Heart left ventricle (tissue), 16 donors: Measurements from ENCODE around the gene KLHL35. TPM values are rescaled to one million over a fixed set of nuclear protein-coding genes. Genes with fewer than 3 reads are reported as not detected.

Source experiments
- ATAC-seq, 4 donors: fragments of 200-7000 bp; cut with Tn5 transposase; one replicate each; pipeline ENCODE4 v1.9.1; 2020 to 2022; ENCODE audit warnings: moderate library complexity in 4 of 4, mild to moderate bottlenecking in 3 of 4, moderate number of reproducible peaks in 1 of 4
- DNase-seq, 5 donors: peaks; one replicate each; pipeline ENCODE4 v3.0.0-alpha.2; 2020
- H3K27ac ChIP-seq, 12 donors: fragments of 200-600 bp; sonication (generic) in 4 of 12; one replicate each; pipeline versions ENCODE4 v1.5.0 to v1.8.0; 2016 to 2022; ENCODE audit warnings: mild to moderate bottlenecking in 2 of 12
- H3K27me3 ChIP-seq, 9 donors: fragments of 200-600 bp; sonication (generic) in 2 of 9; one replicate each; pipeline versions ENCODE4 v1.5.1 to v1.8.0; 2016 to 2022; ENCODE audit warnings: mild to moderate bottlenecking in 3 of 9
- H3K36me3 ChIP-seq, 9 donors: fragments of 200-600 bp; sonication (generic) in 2 of 9; one replicate each; pipeline versions ENCODE4 v1.5.0 to v1.8.0; 2018 to 2022; ENCODE audit warnings: mild to moderate bottlenecking in 2 of 9
- H3K4me1 ChIP-seq, 12 donors: fragments of 200-600 bp; sonication (generic) in 4 of 12; one replicate each; pipeline versions ENCODE4 v1.5.0 to v1.8.0; 2016 to 2022; ENCODE audit warnings: mild to moderate bottlenecking in 3 of 12
- H3K4me3 ChIP-seq, 12 donors: fragments of 200-600 bp; sonication (generic) in 4 of 12; one replicate each; pipeline versions ENCODE4 v1.5.0 to v1.8.0; 2017 to 2022; ENCODE audit warnings: mild to moderate bottlenecking in 9 of 12, moderate library complexity in 4 of 12
- H3K9me3 ChIP-seq, 12 donors: fragments of 200-600 bp; sonication (generic) in 4 of 12; one replicate each; pipeline versions ENCODE4 v1.5.0 to v1.8.0; 2016 to 2022; ENCODE audit warnings: mild to moderate bottlenecking in 1 of 12
- POLR2A ChIP-seq, 2 donors: fragments of 450-650 bp; IDR thresholded peaks; one replicate each; pipeline ENCODE4 v1.6.1; 2017; ENCODE audit warnings: antibody characterized with exemption in 2 of 2, mild to moderate bottlenecking in 2 of 2, moderate library complexity in 2 of 2
- WGBS, 4 donors: extraction: QIAGEN DNeasy Blood & Tissue Kit in 2 of 4; methylation state at CpG; one replicate each; pipeline versions ENCODE4 v1.1.5 to v1.1.7; 2013 to 2018; 5-methylcytosine and 5-hydroxymethylcytosine counted together
- intact Hi-C, 10 donors: fragments of 100-400 bp; cut with DNase I; formaldehyde crosslinking; loops; one replicate each; pipeline versions ENCODE4 v1.11.1 to v1.14.2; 2022
- polyA plus RNA-seq, 2 donors: library from polyadenylated mRNA; stranded (reverse); fragments of 200-250 nt; gene quantifications; one replicate each; pipeline ENCODE4 v1.2.3, GENCODE V29; 2013
- total RNA-seq, 9 donors: library from RNA; depleted of rRNA in 2 of 9; stranded (reverse); fragments of >200 nt in 2 of 9; fragmentation: NEBNext Ultra II Directional in 3 of 9; extraction: Animal tissue kit (Norgen Biotek cat#: 25700) in 3 of 9; gene quantifications; one replicate each; pipeline versions ENCODE4 v1.1.0 to v1.2.4, GENCODE V29; 2016 to 2023
- TF ChIP-seq, protein P1 (sequence below), 12 donors: fragments of 200-600 bp; sonication (generic) in 4 of 12; IDR thresholded peaks; one replicate each; pipeline versions ENCODE4 v1.5.0 to v1.8.0; 2018 to 2022; ENCODE audit warnings: antibody characterized with exemption in 12 of 12, mild to moderate bottlenecking in 5 of 12
- donor health status: ischemic (EF 13 %, LVEDD 7.1; RV severe dilation, severe dysfunction).
- donor health status: healthy with polysubstance abuse.
- donor health status: DM: no; HTN: yes; CAD: no.
- donor health status: DM: no; HTN: no; CAD: no.
- donor health status: ischemic (EF 25% LVEDD 6.9; RV normal size, moderate dysfunction).
- donor health status: ischemic (EF 25% LVEDD 5.7; RV mildly dilated, moderate dysfunction).
- donor health status: healthy.
- donor health status: DM: yes; HTN: yes; CAD: no.
- donor health status: ischemic (EF 35%, LVEDD 5.7; RV mildly dilated, moderate dysfunction).
- donor health status: nonischemic (EF 11% LVEDD 7.7; RV severe dilation, severe dysfunction).
- donor health status: DM: yes; HTN: yes; CAD: no.
- donor health status: PGD.
- donor health status: ischemic (EF 29% LVEDD 5.4; RV normal size, mild dysfunction).
- donor health status: nonischemic (EF 23%, LVEDD 6.1; RV moderate dilation, normal function).

The KLHL35 gene
- total and polyA plus RNA-seq, 11 donors = 0.11 to 1.1 (median 0.45) TPM; not detected in 1

DNA sequence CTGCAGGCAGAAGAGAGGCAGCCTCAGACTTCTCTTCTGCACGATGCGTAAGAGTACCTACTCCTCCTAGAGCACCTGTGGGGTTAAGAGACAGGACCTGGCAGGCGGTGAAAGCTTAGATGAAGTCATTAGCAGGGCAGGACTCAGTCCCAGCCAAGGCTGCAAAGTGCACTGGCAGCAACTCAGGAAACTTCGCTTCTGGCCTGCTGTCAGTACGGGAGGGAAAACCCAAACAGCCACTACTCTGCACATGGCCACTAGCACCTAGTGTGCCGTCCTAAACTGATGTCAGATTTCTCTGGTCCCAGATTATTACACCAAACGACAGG, 8.8 kb upstream of the KLHL35 start:
- 40 to 75% (median 51%) methylated on average over 7 of the region's 7 CpGs for WGBS, 4 donors
- no peak overlapping the region for H3K4me3 ChIP-seq
- peaks cover 0 to 2% (median 0%) of the 10 kb centered on the region in 9 donors for H3K36me3 ChIP-seq
- intact Hi-C loops = loop anchor here in 3 of 10 donors (10.0 kb wide), 1 partner anchor 47 kb away; the partner anchor contains the start of gene RPS3 (in 3 of the 3)
- H3K27ac ChIP-seq = no peak overlapping the region
- no peaks in the 10 kb centered on the region for H3K27me3 ChIP-seq
- DNase-seq = peak in 3 of 5 donors; percentile 47 to 65 (median 57)
- ATAC-seq = peak; percentile 30 to 82 (median 62)
- TF ChIP-seq POLR2A (IDR thresholded peaks at IDR 0.05) = no peak
- TF ChIP-seq, protein P1, sequence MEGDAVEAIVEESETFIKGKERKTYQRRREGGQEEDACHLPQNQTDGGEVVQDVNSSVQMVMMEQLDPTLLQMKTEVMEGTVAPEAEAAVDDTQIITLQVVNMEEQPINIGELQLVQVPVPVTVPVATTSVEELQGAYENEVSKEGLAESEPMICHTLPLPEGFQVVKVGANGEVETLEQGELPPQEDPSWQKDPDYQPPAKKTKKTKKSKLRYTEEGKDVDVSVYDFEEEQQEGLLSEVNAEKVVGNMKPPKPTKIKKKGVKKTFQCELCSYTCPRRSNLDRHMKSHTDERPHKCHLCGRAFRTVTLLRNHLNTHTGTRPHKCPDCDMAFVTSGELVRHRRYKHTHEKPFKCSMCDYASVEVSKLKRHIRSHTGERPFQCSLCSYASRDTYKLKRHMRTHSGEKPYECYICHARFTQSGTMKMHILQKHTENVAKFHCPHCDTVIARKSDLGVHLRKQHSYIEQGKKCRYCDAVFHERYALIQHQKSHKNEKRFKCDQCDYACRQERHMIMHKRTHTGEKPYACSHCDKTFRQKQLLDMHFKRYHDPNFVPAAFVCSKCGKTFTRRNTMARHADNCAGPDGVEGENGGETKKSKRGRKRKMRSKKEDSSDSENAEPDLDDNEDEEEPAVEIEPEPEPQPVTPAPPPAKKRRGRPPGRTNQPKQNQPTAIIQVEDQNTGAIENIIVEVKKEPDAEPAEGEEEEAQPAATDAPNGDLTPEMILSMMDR (IDR thresholded peaks at IDR 0.05) = no peak
- no peaks in the 10 kb centered on the region for H3K9me3 ChIP-seq
- H3K4me1 ChIP-seq = peaks cover 0 to 7% (median 0%) of the 10 kb centered on the region in 12 donors

GRCh38 chr11:75440960-75441803, 8.2 kb upstream of the KLHL35 start:
- no peaks in the 10 kb centered on the region for H3K9me3 ChIP-seq
- intact Hi-C loops = loop anchor here in 3 of 10 donors (10.0 kb wide), 1 partner anchor 46 kb away; the partner anchor contains the start of gene RPS3 (in 3 of the 3)
- peaks cover 0 to 7% (median 0%) of the 10 kb centered on the region in 12 donors for H3K4me1 ChIP-seq
- TF ChIP-seq POLR2A (IDR thresholded peaks at IDR 0.05) = no peak
- TF ChIP-seq, protein P1 (IDR thresholded peaks at IDR 0.05) = no peak
- ATAC-seq = peak in 1 of 4 donors; percentile 4
- H3K36me3 ChIP-seq = peaks cover 0 to 2% (median 0%) of the 10 kb centered on the region in 9 donors
- DNase-seq = peak in 2 of 5 donors; percentile 6 to 21
- 83 to 92% (median 90%) methylated on average over 19 to 27 of the region's 27 CpGs for WGBS, 4 donors
- no peak overlapping the region for H3K4me3 ChIP-seq
- H3K27ac ChIP-seq = no peak overlapping the region
- no peaks in the 10 kb centered on the region for H3K27me3 ChIP-seq

GRCh38 chr11:75439495-75440120, 6.6 kb upstream of the KLHL35 start:
- intact Hi-C loops = loop anchor here in 3 of 10 donors (10.0 kb wide), 1 partner anchor 45 kb away; the partner anchor contains the start of gene RPS3 (in 3 of the 3)
- ATAC-seq (no peak), DNase-seq (peak in 2 of 5 donors; percentile 17 to 23)
- Histone ChIP-seq H3K27ac (no peak overlapping the region), H3K4me1 (peaks cover 0 to 7% (median 0%) of the 10 kb centered on the region in 12 donors), H3K27me3 (no peaks in the 10 kb centered on the region), H3K36me3 (peaks cover 0 to 2% (median 0%) of the 10 kb centered on the region in 9 donors), H3K9me3 (no peaks in the 10 kb centered on the region), H3K4me3 (no peak overlapping the region)
- no peak for TF ChIP-seq POLR2A (IDR thresholded peaks at IDR 0.05)
- TF ChIP-seq, protein P1 (IDR thresholded peaks at IDR 0.05) = no peak
- WGBS, 4 donors = 85 to 91% (median 86%) methylated on average over 13 of the region's 13 CpGs

DNA sequence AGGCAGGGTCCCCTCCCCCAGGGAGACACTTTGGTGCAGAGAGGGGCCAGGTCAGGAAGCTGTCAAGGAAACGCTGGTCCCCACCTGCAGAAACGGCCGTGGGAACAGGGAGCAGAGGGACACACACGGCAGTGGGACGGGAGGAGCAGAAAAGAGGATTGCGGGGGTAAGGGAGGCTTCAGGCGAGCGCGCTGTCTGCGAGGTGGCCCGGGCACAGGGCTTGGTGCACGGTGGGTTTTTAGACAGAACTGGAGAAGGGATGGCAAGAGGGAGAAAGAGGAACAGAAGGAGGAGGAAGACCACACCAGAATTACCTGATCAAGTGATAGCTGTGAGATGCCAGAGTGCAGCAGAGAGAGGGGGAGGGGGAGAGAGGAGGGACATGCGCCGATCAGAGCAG, 6.0 kb upstream of the KLHL35 start:
- WGBS, 4 donors = 74 to 80% (median 77%) methylated on average over 14 of the region's 14 CpGs
- Histone ChIP-seq H3K27ac (no peak overlapping the region), H3K27me3 (no peaks in the 10 kb centered on the region), H3K4me3 (no peak overlapping the region), H3K4me1 (peaks cover 0 to 7% (median 0%) of the 10 kb centered on the region in 12 donors), H3K9me3 (no peaks in the 10 kb centered on the region), H3K36me3 (peaks cover 0 to 2% (median 0%) of the 10 kb centered on the region in 9 donors)
- ATAC-seq (no peak), DNase-seq (peak in 2 of 5 donors; percentile 7 to 21)
- TF ChIP-seq, protein P1 (IDR thresholded peaks at IDR 0.05) = no peak
- TF ChIP-seq POLR2A (IDR thresholded peaks at IDR 0.05) = no peak
- intact Hi-C loops = no loop called here
